GM18861 (cell line): Measurements from ENCODE around the gene CGAS.
"Not testable (repeated sequence)": the region's sequence is repeated elsewhere in the genome, so short reads cannot be mapped to it uniquely, and the experiment has no call there.

Experiments used
- ATAC-seq: cut with Tn5 transposase; IDR thresholded peaks from one replicate; pipeline ENCODE4 v1.9.1; 2021; ENCODE audit not compliant: unreplicated experiment

The CGAS gene

DNA sequence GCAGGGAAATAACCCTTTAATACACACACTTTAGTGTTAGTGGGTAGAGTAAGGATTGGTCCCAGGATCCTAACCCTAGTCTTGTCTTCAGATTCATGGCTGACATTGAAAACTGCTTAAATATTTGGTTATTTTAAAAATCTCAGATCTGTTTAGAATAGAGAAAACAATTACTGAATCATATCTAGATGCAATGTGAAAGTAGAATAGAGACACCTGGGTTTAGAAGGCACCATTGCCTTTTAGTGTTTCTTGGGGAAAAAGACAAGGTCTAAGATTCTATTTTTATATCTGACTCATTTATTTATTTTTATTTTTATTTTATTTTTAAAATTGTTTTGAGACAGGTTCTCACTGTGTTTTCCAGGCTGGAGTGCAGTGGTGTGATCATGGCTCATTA is 51.4 kb downstream of the CGAS start:
- no peak for ATAC-seq

DNA sequence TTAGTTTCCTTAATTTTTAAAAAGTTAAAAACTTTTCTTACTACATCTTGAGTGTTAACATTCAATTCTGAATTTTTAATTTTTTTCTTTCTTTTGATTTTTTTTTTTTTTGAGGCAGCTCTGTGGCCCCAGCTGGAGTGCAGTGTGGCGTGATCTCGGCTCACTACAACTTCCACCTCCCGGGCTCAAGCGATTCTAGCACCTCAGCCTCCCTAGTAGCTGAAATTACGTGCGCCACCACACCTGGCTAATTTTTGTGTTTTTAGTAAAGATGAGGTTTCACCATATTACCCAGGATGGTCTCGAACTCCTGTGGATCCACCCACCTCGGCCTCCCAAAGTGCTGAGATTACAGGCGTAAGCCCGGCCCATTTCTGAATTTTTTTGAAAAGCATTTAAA is 56.2 kb downstream of the CGAS start:
- ATAC-seq, result no peak

DNA sequence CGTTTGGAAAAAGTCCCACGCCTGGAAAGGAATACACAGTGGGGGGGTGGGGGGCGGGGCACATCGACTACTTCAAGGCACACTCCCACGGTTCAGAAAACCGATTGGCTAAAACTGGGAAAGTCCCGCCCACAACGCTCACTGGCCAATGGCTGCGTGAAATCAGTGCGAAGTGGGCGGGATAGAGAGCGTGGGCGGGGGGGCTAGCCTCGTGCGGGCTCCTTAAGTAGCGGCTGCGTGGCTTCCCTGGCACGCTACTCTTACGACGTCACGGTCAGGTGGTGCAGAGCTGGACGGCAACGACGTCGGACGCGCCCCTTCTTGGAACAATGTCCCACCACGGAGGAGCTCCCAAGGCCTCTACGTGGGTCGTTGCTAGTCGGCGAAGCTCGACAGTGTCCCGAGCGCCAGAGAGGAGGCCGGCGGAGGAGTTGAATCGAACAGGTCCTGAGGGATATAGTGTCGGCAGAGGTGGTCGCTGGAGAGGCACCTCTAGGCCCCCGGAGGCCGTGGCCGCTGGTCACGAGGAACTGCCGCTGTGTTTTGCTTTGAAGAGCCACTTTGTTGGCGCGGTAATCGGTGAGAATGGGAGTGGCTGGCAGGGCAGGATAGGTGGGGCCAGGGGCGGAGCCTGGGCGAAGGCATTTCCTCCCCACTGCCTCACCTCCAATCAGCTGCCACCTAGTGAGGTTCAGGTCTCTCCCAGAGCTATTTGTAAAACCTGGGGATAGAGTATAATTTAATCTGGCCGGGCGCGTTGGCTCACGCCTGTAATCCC is 57.3 kb downstream of the CGAS start, which contains the start of gene DDX43:
TSS of gene DDX43 (plus strand) at position 252 of the 778 bp plus-strand sequence. CDS start at position 330, 78 bp downstream.
- ATAC-seq, result no peak

DNA sequence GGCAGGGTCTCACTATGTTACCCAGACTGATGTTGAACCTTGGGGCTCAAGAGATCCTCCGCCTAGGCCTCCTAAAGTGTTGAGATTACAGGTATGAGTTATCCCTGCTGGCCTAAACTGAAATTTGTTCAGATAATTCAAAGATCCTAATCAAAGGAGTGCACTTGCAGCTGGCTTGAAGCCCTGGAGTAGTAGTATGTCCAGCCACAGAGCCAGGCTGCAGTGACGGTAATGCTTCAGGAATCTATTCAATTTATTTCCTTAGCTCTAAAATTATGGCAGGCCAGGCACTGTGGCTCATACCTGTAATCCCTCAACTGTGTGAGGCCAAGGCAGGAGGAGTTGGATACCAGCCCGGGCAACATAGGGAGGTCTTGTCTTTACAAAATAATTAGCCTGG is 58.8 kb downstream of the CGAS start:
- ATAC-seq, result no peak

DNA sequence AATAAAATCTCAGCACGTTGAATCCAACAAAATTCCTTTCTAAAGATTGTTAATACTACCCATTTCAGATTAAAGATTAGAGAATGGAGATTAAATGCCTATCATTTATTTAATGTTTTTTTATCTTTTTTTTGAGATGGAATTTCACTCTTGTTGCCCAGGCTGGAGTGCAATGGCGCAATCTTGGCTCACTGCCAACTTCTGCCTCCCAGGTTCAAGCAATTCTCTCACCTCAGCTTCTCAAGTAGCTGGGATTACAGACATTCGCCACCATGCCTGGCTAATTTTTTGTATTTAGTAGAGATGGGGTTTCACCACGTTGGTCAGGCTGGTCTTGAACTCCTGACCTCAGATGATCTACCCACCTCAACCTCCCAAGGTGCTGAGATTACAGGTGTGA is 59.9 kb downstream of the CGAS start:
- not testable (repeated sequence) for ATAC-seq

DNA sequence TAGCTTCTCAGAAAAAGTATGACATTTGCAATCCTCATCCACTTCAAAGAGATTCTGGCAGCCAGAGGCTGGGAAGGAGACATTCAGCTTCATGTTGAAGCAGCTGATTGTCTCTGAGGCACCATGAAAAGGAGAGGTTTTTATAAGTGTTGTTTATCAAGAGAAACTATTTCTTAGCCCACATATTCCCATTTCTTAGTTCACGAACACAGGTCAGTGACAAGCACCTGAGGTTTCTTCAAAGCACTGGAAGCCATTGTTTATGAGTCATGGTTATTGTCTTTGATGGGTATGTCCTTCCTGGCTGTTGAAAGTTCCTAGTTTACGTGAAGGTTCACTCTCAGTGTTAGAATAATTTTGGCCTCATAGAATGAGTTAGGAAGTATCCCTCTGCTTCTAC is 60.4 kb downstream of the CGAS start:
- no peak for ATAC-seq

DNA sequence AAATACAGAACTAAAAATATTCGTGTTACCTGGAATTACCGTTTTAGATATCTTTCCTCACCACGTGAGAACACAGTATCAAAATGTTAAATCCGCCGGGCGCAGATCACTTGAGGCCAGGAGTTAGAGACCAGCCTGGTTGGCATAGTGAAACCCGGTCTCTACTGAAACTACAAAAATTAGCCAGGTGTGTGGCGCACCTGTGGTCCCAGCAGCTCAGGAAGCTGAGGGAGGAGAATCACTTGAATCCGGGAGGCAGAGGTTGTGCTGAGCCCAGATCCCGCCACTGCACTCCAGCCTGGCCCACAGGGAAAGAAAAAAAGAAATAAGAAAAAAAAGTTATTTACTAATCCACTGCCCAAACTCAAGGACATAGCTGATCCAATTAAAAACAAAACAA is 62.2 kb downstream of the CGAS start:
- ATAC-seq, result no peak

DNA sequence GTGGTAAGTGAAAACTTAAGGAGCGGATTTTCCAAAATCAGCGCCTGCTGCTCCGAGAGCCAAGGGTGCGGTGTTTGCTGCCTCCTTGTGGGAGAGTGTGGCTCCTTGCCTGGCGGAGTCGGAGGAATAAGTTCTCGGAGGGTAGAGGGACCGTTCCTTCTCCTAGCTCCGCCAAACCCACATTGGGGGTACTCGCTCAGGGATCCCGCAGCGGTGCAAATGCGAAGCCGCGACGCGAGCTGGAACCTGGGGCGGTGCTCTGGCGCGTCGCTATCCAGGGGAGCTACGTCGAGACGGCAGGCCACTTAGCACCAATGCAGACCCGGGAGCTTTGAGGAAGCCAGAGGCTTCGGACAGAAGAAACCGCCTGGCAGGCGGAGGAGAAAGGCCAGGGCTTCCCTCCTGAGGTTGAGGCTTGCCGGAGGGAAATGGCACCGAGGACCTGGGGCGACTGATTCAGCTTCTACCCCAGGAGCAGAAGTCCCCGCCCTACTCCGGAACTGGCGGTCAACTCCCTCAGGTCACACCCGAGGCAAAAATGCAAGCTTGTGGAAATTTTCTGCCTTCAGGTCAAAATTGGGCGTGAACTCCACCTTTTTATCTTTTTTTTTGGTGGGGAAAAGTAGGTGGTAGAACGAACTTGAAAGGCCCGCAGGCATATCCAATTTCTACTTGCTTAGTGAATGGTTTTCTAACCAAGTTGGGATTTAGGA is 63.1 kb downstream of the CGAS start:
- peak; percentile 67 for ATAC-seq

DNA sequence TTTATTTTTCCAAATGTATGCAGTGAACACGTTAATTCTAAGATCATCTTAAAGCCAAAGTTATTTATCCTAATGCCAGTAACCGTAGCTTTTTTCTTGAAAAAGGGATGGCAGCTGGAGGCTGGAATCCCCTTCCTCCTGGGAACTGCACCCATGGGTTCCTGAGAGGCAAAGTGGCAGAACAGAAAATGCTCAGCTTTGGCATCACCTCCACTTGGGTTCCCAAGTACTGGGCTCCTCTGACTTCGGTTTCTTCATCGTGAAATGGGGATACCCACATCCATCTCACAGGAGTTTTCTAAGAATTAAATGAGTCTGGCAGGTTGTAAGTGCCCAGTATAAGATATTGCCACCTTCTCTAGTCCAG is 63.7 kb downstream of the CGAS start:
- no peak for ATAC-seq

DNA sequence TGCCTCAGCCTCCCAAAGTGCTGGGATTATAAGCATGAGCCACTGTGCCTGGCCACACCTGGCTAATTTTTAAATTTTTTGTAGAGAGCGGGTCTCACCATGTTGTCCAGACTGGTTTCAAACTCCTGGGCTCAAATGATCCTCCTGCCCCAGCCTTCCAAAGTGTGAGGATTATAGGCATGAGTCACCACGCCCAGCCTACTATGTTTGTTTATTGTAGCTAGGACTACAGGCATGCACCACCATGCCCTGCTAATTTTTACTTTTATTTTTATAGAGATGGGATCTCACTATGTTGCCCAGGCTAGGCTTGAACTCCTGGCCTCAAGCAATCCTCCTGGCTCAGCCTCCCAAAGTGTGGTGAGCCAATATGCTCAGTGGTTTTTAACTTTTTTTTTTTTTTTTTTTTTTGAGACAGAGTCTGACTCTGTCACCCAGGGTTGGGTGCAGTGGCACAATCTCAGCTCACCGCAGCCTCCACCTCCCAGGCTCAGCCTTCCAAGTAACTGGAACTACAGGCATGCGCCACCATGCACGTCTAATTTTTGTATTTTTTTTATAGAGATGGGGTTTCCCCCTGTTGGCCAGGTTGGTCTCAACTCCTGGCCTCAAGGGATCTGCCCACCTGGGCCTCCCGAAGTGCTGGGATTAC is 69.5 kb downstream of the CGAS start:
- ATAC-seq, result no peak

DNA sequence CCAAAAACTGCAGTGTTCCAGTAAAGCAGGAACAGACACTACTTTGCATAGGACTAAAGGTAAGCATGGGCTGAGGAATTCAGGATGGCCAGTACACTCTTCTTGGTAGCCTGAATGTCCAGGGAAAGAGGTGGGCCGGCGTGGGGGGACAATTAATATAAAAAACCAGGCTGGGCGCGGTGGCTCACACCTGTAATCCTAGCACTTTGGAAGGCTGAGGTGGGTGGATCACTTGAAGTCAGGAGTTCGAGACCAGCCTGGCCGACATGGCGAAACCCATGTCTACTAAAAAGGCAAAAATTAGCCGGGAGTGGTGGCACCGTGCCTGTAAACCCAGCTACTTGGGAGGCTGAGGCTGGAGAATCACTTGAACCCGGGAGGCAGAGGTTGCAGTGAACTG is 70.6 kb downstream of the CGAS start:
- not testable (repeated sequence) for ATAC-seq

DNA sequence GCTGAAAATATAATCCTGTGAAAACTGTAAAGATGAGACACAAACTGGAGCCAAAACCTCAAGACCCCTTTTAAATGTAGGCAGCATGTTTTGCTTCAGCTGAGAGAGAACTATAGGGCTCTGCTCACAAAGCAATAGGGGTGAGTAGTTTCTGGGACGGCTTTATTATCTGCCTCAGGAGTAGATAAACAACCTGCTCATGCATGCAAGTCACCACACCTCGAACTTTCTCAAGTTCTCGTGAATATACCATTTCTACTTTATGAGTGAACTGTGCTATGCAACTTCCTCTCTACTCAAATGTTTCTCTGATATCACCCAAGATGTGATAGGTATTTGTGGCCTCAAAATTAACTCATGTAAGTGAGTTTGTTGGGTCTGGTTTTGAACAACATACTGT is 74.9 kb downstream of the CGAS start:
- ATAC-seq, result no peak

DNA sequence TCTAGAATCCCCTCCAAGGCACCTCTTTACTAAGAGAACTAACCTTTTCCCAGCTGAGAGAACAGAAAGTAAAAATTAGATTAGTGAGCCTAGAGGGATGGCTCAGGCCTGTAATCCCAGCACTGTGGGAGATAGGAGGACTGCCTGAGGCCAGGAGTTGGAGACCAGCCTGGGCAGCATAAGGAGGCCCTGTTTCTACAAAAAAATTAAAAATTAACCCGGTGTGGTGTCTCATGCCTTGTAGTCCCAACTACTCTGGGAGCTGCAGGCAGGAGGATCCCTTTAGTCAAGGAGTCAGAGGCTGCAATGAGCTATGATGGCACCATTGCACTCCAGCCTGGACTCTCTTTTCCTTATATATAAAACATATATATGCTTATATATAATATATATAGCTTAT is 76.9 kb downstream of the CGAS start:
- ATAC-seq, result no peak
